GM10248 (cell line): ENCODE measurements around the gene DOCK9.

Experiments used
- CTCF ChIA-PET: fragments of 300-600 bp; sonication (Branson Sonifier 250); formaldehyde crosslinking; extraction: SDS; loops from one replicate; lab custom pipeline; 2021; ENCODE audit warnings: antibody characterized with exemption; lab: Yijun Ruan, JAX
- POLR2A ChIA-PET: fragments of 350-650 bp; sonication (Branson Sonifier 250); formaldehyde crosslinking; extraction: SDS; loops from one replicate; lab custom pipeline; 2020; ENCODE audit warnings: antibody characterized with exemption; lab: Yijun Ruan, JAX
- DNase-seq: peaks from one replicate; pipeline ENCODE4 v3.0.0; 2012; ENCODE audit errors: extremely low spot score
- TF ChIP-seq, protein P1 (sequence below): IDR thresholded peaks from 2 replicates; pipeline ENCODE4 v1.5.1; 2012; ENCODE audit warnings: mild to moderate bottlenecking, low read depth; ENCODE audit errors: extremely low read depth, missing control alignments, control extremely low read depth

The DOCK9 gene

DNA sequence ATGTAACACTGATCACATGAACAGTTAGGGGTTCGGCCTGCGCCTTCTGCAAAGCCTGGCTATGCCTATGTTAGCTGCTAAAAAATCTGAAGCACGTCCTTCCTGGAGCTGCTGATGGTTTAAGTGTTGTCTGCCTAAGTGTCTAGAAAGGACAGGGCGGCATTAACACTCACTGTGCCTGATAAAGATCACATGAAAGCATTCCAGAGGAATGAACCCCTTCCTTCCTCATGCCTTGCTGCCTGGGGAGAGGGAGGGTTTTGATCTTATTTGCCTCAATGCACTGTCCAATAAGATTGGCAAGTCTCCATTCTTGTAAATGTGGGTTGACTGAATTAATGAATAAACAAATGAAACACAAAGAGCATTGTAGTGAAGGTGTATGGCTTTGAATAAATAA is 5.2 kb downstream of the DOCK9 start:
- ChIA-PET POLR2A (no interaction called here), CTCF (no interaction called here)
- TF ChIP-seq, protein P1, sequence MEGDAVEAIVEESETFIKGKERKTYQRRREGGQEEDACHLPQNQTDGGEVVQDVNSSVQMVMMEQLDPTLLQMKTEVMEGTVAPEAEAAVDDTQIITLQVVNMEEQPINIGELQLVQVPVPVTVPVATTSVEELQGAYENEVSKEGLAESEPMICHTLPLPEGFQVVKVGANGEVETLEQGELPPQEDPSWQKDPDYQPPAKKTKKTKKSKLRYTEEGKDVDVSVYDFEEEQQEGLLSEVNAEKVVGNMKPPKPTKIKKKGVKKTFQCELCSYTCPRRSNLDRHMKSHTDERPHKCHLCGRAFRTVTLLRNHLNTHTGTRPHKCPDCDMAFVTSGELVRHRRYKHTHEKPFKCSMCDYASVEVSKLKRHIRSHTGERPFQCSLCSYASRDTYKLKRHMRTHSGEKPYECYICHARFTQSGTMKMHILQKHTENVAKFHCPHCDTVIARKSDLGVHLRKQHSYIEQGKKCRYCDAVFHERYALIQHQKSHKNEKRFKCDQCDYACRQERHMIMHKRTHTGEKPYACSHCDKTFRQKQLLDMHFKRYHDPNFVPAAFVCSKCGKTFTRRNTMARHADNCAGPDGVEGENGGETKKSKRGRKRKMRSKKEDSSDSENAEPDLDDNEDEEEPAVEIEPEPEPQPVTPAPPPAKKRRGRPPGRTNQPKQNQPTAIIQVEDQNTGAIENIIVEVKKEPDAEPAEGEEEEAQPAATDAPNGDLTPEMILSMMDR: no peak
- no peak for DNase-seq

DNA sequence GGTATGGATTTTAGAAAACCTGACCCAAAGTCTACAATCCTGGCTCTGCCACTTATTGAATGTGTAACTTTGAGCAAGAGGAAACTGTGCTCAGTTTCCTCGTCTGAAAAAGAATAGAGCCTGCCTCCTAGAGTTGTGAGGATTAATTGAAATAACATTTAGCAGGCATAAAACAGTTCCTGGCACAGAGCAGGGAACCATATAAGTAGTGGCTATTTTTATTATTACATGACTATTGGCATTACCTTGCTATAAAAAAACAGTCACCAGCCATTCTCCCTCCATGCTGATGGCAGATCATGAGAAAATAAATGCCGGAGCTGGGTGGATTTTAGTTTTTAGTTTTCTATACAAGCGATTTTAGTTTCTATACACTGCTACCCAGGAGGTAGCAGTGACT is 5.8 kb downstream of the DOCK9 start:
- POLR2A ChIA-PET: no interaction called here
- CTCF ChIA-PET: interaction anchor here (1.7 kb wide), 1 partner anchor 9 kb away, joined by 6 read pairs; no protein-coding TSS in a partner anchor
- TF ChIP-seq, protein P1: no peak
- DNase-seq: no peak

DNA sequence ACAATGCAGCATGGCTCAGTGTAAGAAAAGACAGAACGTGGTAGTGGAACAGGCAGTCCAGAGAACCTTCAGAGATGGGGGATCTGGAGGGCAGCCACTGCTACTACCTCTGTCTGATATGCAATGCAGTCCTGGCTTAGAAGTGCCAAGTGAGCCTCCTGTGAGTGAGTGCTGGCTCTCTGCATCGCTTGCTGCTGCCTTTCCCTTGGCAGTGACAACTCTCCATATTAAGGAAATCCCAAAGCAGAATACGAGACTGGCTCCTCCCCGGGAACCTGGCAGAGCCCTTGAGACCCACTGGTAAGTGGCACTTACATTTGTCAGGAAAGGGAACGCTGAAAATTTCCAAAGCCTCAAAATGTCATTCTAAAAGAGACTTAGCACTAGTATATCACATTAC is 7.5 kb downstream of the DOCK9 start:
- TF ChIP-seq, protein P1: no peak
- ChIA-PET CTCF (interaction anchor here (0.9 to 1.1 kb wide), 2 partner anchors 9 to 37 kb away, joined by 3 to 4 read pairs; no protein-coding TSS in a partner anchor), POLR2A (no interaction called here)
- no peak for DNase-seq

DNA sequence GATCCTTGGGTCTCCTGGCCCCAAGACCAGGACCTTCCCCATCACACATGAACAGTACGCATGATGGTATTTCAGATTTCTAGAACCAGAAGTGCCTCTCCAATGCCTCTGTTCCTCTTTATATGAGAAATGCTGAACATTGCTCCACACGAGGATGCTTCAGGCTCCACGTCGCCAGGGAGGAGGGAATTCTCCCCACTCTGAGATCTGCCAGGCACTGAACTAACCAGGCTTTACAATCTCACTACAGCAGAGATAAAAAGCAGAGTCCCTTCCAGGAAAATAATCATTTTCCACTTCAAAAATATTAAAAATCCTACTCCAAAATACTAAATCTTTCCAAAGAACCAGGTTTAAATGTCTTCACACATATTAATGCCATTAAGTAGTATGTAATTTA is 10.4 kb downstream of the DOCK9 start:
- TF ChIP-seq, protein P1: no peak
- ChIA-PET CTCF (no interaction called here), POLR2A (no interaction called here)
- no peak for DNase-seq

DNA sequence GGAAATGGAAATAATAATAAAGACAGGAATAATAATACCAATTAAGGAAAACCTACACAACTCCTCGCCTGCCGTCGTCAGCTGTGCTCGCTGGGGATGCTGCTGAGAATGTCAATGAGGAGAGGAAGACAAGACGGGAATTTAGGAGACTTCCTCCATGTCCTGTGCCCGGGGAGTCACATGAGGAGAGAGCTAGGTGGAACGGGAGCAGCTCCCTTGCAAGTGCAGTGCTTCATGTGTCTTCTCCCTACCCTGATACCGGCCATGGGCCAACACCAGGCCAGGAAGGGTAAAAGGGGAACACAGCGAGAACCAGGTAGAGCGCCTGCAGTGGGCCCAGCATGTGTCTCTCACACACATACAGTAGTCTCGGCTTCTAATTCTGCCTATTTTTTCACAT is 11.8 kb downstream of the DOCK9 start:
- ChIA-PET POLR2A (no interaction called here), CTCF (interaction anchor here (1.2 kb wide), 1 partner anchor 10 kb away, joined by 3 read pairs; no protein-coding TSS in a partner anchor)

DNA sequence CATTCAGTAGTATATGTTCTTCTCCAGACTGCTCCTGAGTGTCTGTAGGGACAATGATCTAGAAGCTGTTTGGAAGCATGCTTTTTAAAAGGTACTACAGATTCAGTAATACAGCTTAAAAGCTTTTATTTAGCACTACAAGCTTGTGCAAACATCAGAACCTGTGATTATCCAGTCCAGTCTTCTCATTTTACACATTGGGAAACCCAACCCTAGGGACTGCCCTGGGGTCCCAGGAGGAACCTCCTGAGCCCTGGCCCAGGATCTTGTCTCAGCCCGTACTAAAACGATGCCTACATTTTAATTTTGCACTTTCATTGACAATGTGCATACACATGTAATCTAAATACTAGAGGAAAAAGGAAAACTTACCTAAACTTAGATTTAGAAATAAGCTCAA is 12.5 kb downstream of the DOCK9 start:
- CTCF ChIA-PET: interaction anchor here (1.0 to 1.2 kb wide), 2 partner anchors 9 to 11 kb away, joined by 3 to 4 read pairs; no protein-coding TSS in a partner anchor
- DNase-seq: no peak
- POLR2A ChIA-PET: no interaction called here
- TF ChIP-seq, protein P1: no peak

More for the DNA sequence above, 11.8 kb downstream of the DOCK9 start:
- DNase-seq: no peak
- TF ChIP-seq, protein P1: no peak
